Body of pancreas (tissue), 4 donors: Measurements from ENCODE around the gene HS6ST2. TPM values are rescaled to one million over a fixed set of nuclear protein-coding genes. Genes with fewer than 3 reads are reported as not detected.

Experiments
- ATAC-seq: fragments of 150-250 bp; one replicate; pipeline ENCODE4 v1.9.1; 2016
- DNase-seq, 4 donors: peaks; one replicate each; pipeline ENCODE4 v3.0.0-alpha.2; 2019
- H3K27ac ChIP-seq, 4 donors: fragments of 200-600 bp; sonication (generic); 1 replicate in 3 of 4; 2 replicates in 1 of 4; pipeline versions ENCODE4 v1.5.1 to v1.6.1; 2016 to 2019; ENCODE audit warnings: mild to moderate bottlenecking in 1 of 4, mixed read lengths in 1 of 4, moderate library complexity in 1 of 4
- H3K27me3 ChIP-seq, 2 donors: fragments of 200-600 bp; sonication (generic); one replicate each; pipeline ENCODE4 v1.6.0; 2016; ENCODE audit warnings: mild to moderate bottlenecking in 1 of 2
- H3K36me3 ChIP-seq, 2 donors: fragments of 200-600 bp; sonication (generic); replicated peaks in 1 of 2; 2 replicates each; pipeline ENCODE4 v1.5.1; 2016; ENCODE audit warnings: low read depth in 2 of 2; ENCODE audit not compliant: insufficient read depth in 1 of 2
- H3K4me1 ChIP-seq: fragments of 200-600 bp; sonication (generic); one replicate; pipeline ENCODE4 v1.6.0; 2016
- H3K4me3 ChIP-seq, 2 donors: fragments of 200-600 bp; sonication (generic); 1 replicate in 1 of 2; 2 replicates in 1 of 2; pipeline ENCODE4 v1.5.1; 2016 to 2019
- H3K9me3 ChIP-seq, 3 donors: fragments of 200-600 bp; sonication (generic); 1 replicate in 2 of 3; 2 replicates in 1 of 3; pipeline ENCODE4 v1.5.1; 2016
- POLR2A ChIP-seq, 3 donors: fragments of 450-650 bp; IDR thresholded peaks; one replicate each; pipeline ENCODE4 v1.6.1; 2016; ENCODE audit warnings: antibody characterized with exemption in 3 of 3, mild to moderate bottlenecking in 2 of 3
- WGBS, 2 donors: methylation state at CpG; one replicate each; pipeline ENCODE4 v1.1.5; 2017; 5-methylcytosine and 5-hydroxymethylcytosine counted together
- intact Hi-C: fragments of 100-400 bp; cut with DNase I; formaldehyde crosslinking; loops from one replicate; pipeline ENCODE4 v1.15.1; 2023
- total RNA-seq, 2 donors: library from RNA; depleted of rRNA; stranded (reverse); fragments of >200 nt; gene quantifications; one replicate each; pipeline ENCODE4 v1.1.0, GENCODE V29; 2016
- TF ChIP-seq, protein P1 (sequence below), 7 experiments: fragments of 450-650 bp in 4 of 7; fragments of 200-600 bp in 3 of 7; sonication (generic) in 3 of 7; IDR thresholded peaks; one replicate each; pipeline ENCODE4 v1.5.1; 2016 to 2019; ENCODE audit warnings: antibody characterized with exemption in 7 of 7

The HS6ST2 gene
- total RNA-seq, 2 donors from 2014 or later, result 2.6 to 5.3 TPM

DNA sequence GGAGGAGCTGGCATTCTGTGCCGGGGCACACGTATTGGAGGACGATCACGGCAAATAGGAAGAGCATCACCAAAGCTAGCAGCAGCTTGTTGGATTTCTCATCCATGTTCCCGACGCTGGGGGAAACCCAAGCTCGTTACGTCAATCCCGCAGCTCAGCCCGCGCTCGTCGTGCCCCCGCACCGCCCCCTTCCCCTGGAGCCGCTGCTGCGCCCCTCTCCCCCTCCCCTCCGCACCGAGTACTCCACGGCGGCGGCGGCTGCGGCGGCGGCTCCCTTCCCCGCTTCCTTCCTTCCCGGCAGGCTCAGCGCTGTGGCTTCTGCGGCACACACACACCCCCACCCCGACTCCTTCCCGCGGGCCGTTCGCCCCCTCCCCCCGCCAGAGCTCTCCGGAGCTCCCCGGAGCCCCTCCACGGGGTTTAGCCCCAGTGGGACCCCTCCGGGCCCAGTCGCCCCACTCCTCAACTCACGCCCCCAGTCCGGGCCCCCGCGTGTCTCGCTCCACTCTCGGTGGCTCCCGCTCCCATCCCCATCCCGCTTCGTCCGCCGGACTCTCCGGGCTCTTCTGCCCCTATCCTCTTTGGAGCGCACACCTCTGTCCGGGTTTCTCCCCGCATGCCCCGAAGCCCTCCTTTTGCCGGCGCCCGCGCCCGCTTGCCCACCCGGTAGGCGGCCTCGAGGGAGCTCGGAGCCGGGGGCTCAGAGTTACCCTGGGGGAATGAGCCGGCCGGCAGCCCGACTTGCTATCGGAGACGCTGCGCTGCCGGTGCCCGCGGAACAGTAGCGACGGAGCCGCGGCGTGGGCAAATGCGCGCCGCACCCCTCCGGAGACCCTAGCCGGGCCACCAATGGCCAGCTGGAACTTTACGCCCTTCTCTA, 978 bp downstream of the HS6ST2 start:
- peaks cover 30% of the 10 kb centered on the region for H3K4me1 ChIP-seq

DNA sequence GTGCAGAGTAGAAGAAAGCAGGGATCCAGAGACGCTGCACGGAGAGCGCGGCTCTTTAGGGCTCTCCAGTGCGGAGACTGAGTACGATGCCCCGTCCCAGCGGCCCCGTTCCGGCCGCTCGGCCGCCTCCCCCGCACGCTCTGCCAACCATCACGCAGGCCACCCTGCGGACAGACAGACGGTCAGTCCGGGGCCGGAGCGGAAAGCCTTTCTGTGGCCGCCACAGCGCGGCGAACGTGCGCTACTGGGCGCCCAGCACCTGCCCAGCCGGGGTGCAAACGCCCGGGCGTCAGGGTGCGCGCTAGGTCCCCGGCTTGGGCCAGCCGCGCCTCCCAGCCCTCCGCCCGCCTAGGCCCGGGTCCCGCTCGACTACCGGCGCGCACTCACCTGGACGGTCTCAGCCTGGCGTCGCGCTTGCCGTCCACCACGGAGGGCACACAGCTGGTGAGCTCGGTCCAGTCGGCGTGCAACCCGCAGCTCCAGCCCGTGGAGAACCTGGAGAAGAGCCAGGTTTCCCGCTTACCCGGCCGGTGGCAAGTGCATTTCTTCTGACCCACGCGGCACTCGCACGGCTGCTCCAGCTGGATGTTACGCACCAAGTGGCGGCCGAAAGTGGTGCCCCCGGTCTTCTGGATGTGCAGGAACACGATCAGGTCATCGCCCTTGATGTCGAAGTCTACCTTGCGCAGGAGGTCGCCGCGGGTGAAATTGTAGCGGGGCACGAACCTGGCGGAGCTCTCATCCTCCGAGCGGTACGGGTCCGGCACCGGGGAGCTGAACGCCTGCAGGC, 1.8 kb downstream of the HS6ST2 start:
- no peak for TF ChIP-seq POLR2A (IDR thresholded peaks at IDR 0.05)
- TF ChIP-seq, protein P1, sequence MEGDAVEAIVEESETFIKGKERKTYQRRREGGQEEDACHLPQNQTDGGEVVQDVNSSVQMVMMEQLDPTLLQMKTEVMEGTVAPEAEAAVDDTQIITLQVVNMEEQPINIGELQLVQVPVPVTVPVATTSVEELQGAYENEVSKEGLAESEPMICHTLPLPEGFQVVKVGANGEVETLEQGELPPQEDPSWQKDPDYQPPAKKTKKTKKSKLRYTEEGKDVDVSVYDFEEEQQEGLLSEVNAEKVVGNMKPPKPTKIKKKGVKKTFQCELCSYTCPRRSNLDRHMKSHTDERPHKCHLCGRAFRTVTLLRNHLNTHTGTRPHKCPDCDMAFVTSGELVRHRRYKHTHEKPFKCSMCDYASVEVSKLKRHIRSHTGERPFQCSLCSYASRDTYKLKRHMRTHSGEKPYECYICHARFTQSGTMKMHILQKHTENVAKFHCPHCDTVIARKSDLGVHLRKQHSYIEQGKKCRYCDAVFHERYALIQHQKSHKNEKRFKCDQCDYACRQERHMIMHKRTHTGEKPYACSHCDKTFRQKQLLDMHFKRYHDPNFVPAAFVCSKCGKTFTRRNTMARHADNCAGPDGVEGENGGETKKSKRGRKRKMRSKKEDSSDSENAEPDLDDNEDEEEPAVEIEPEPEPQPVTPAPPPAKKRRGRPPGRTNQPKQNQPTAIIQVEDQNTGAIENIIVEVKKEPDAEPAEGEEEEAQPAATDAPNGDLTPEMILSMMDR (IDR thresholded peaks at IDR 0.05), result no peak
- H3K27me3 ChIP-seq, result no peaks in the 10 kb centered on the region
- intact Hi-C loops, result no loop called here

More for the DNA sequence above, 978 bp downstream of the HS6ST2 start:
- ATAC-seq, result peak; percentile 49
- H3K27me3 ChIP-seq, result no peaks in the 10 kb centered on the region
- H3K9me3 ChIP-seq, result no peaks in the 10 kb centered on the region
- no peaks in the 10 kb centered on the region for H3K36me3 ChIP-seq
- peak in 3 of 4 donors; percentile 14 to 47 (median 26) for DNase-seq
- H3K4me3 ChIP-seq, result peak overlapping the region; percentile 12 to 15
- no peak overlapping the region for H3K27ac ChIP-seq
- no peak for TF ChIP-seq POLR2A (IDR thresholded peaks at IDR 0.05)
- TF ChIP-seq, protein P1 (IDR thresholded peaks at IDR 0.05), result no peak
- 3 to 7% methylated on average over 13 to 33 of the region's 87 CpGs for WGBS, 2 donors
- intact Hi-C loops, result no loop called here

DNA sequence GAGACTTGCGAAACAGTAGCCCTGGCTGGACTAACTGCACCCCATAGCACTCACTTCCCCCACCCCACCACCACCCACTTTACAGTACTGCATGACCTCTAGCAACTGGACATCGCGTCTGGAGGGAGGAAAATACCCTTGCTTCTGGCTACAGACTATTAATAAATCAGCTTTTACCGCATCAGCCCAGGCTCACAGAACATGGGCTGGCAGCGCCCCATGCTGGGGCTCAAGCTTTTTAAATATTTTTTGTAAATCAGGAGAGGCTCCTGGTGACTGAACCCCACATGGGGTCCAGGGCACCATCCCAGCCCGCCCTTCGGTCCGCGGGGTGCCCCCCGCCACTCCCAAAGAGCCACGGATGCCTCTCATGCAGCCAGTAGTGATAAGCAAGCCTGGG, 2.7 kb downstream of the HS6ST2 start:
- WGBS, 2 donors, result 18 to 52% methylated on average over 3 to 9 of the region's 11 CpGs
- H3K9me3 ChIP-seq, result no peaks in the 10 kb centered on the region
- no peaks in the 10 kb centered on the region for H3K27me3 ChIP-seq
- H3K4me1 ChIP-seq, result peaks cover 30% of the 10 kb centered on the region
- intact Hi-C loops, result no loop called here
- peak in 1 of 4 donors; percentile 11 for DNase-seq
- no peak overlapping the region for H3K27ac ChIP-seq
- no peak for ATAC-seq
- H3K4me3 ChIP-seq, result no peak overlapping the region
- H3K36me3 ChIP-seq, result no peaks in the 10 kb centered on the region
- TF ChIP-seq, protein P1 (IDR thresholded peaks at IDR 0.05), result no peak
- TF ChIP-seq POLR2A (IDR thresholded peaks at IDR 0.05), result no peak

More for the DNA sequence above, 1.8 kb downstream of the HS6ST2 start:
- Histone ChIP-seq H3K4me1 (peaks cover 30% of the 10 kb centered on the region), H3K9me3 (no peaks in the 10 kb centered on the region), H3K4me3 (peak overlapping the region; percentile 12 to 15), H3K27ac (no peak overlapping the region), H3K36me3 (no peaks in the 10 kb centered on the region)
- DNase-seq, result peak in 3 of 4 donors; percentile 14 to 43 (median 25)
- peak; percentile 36 for ATAC-seq
- 1% methylated on average over 25 of the region's 83 CpGs; no CpG with 5 or more reads in 1 of the 2 donors for WGBS, 2 donors

DNA sequence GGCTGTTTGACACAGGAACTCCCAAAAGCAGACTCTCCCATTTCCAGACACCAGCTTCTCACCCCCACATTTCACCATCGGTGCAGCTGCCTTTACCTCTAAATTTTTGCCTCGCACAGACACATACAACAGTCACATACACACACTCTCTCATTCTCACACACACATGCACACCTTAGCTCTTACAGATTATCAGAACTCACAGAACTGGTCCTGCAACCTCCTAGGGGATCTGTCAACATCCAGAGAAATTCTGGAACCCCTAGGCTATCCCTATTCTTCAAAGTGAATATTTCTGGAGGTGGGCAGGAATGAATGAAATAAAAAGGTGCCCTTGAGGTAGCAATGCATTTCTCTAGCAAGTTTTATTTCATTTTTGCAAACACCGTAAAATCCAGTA, 4.1 kb downstream of the HS6ST2 start:
- Histone ChIP-seq H3K27me3 (no peaks in the 10 kb centered on the region), H3K36me3 (no peaks in the 10 kb centered on the region), H3K27ac (peak overlapping the region in 2 of 4 donors; percentile 6 to 67), H3K9me3 (no peaks in the 10 kb centered on the region), H3K4me1 (peaks cover 30% of the 10 kb centered on the region), H3K4me3 (no peak overlapping the region)
- TF ChIP-seq, protein P1 (IDR thresholded peaks at IDR 0.05), result no peak
- no peak for TF ChIP-seq POLR2A (IDR thresholded peaks at IDR 0.05)
- peak in 2 of 4 donors; percentile 13 to 31 for DNase-seq
- 46 to 54% methylated on average over 3 of the region's 3 CpGs for WGBS, 2 donors
- ATAC-seq, result peak; percentile 54
- intact Hi-C loops, result no loop called here
